ENCODE results near the gene SRD5A1. TPM values are rescaled to one million over a fixed set of nuclear protein-coding genes. Genes with fewer than 3 reads are reported as not detected.
A peak's percentile ranks its signal among the peaks of the same experiment; 100 is the strongest.

Gene SRD5A1
- total and polyA plus RNA-seq, 2 of the 8 experiments (the other 6 are each of a cell fraction or from before 2014, with no cell fraction given) = 34.7 to 42.4 TPM

- DNase-seq (ENCODE audit: low read depth in 1 of 2, low spot score in 2 of 2) (no peak), FAIRE-seq (no peak)
- Histone ChIP-seq H3K23ac (ENCODE audit: insufficient read length) (no peak overlapping the region), H3K27me3 (replicated peaks in 1 of 4; ENCODE audit: control insufficient read depth in 3 of 4, extremely low read depth in 1 of 4, insufficient read depth in 3 of 4, low read length in 3 of 4) (peaks cover 0 to 4% (median 2%) of the 10 kb centered on the region in 4 experiments; a peak in 4 of 7 replicates), H2BK15ac (ENCODE audit: low read length) (no peak overlapping the region), H2AFZ (ENCODE audit: low read length) (no peak overlapping the region), H3K4me3 (ENCODE audit: extremely low read depth in 1 of 4, insufficient read depth in 2 of 4, low read depth in 3 of 4, low read length in 4 of 4) (peak overlapping the region in 3 of 4 experiments; percentile 48 to 63 (median 60); a peak in 4 of 8 replicates), H3K79me1 (ENCODE audit: low read depth, low read length) (no peaks in the 10 kb centered on the region; the same call in 1 of the 2 replicates), H3K56ac (replicated peaks; ENCODE audit: insufficient read length, low read depth, low read length) (no peak overlapping the region), H4K91ac (replicated peaks; ENCODE audit: insufficient read length, low read length) (no peak overlapping the region), H3K27ac (ENCODE audit: low read depth, low read length) (no peak overlapping the region), H3K9ac (replicated peaks in 1 of 4; ENCODE audit: extremely low read depth in 1 of 4, low read depth in 3 of 4, low read length in 3 of 4) (no peak overlapping the region), H3K36me3 (ENCODE audit: control insufficient read depth in 2 of 4, insufficient read depth in 4 of 4, low read length in 3 of 4) (no peaks in the 10 kb centered on the region), H2BK20ac (ENCODE audit: low read length) (no peak overlapping the region), H3K4me2 (ENCODE audit: insufficient read depth in 1 of 2, low read depth in 2 of 2, low read length in 2 of 2) (peak overlapping the region; percentile 63 to 71; a peak in 2 of 4 replicates), H2BK5ac (ENCODE audit: low read depth, low read length) (no peak overlapping the region), H3K79me2 (ENCODE audit: control insufficient read depth in 1 of 2, insufficient read depth in 2 of 2, low read length in 2 of 2) (no peaks in the 10 kb centered on the region), H4K20me1 (replicated peaks in 1 of 2; ENCODE audit: control insufficient read depth in 1 of 2, insufficient read depth in 2 of 2, low read length in 2 of 2) (peaks cover 0 to 4% of the 10 kb centered on the region in 2 experiments), H2AK5ac (ENCODE audit: low read depth, low read length) (no peak overlapping the region), H4K8ac (ENCODE audit: extremely low read depth, insufficient read depth, low read length) (no peak overlapping the region), H3K4me1 (replicated peaks in 1 of 4; ENCODE audit: control insufficient read depth in 3 of 4, insufficient read depth in 4 of 4, low read length in 3 of 4) (no peaks in the 10 kb centered on the region), H3K9me3 (ENCODE audit: insufficient read depth in 2 of 2, low read depth in 1 of 2, low read length in 1 of 2) (no peaks in the 10 kb centered on the region), H3K23me2 (ENCODE audit: low read depth, low read length) (peaks cover 7% of the 10 kb centered on the region), H3K18ac (ENCODE audit: extremely low read depth, low read length) (no peak overlapping the region), H3K14ac (ENCODE audit: insufficient read length) (no peak overlapping the region), H4K5ac (ENCODE audit: insufficient read length, low read depth, low read length) (no peak overlapping the region), H2BK120ac (replicated peaks; ENCODE audit: low read depth, low read length) (no peak overlapping the region), H3K4ac (replicated peaks; ENCODE audit: insufficient read length, low read depth, low read length) (no peak overlapping the region), H2BK12ac (ENCODE audit: low read depth, low read length) (no peak overlapping the region)
- no peak for TF ChIP-seq CREB1 (IDR thresholded peaks at IDR 0.05)
- TF ChIP-seq CTBP2 (IDR thresholded peaks at IDR 0.05; ENCODE audit: borderline replicate concordance, insufficient read depth, insufficient read length, low read length) = no peak
- TF ChIP-seq BRCA1 (IDR thresholded peaks at IDR 0.05; ENCODE audit: low read depth, low read length) = no peak
- TF ChIP-seq NANOG (IDR thresholded peaks at IDR 0.05; ENCODE audit: insufficient read depth, low read depth, low read length, poor library complexity, severe bottlenecking) = no peak
- no peak for TF ChIP-seq GABPA (IDR thresholded peaks at IDR 0.05; ENCODE audit: borderline replicate concordance, insufficient read depth, low read length)
- 70% methylated on average over 6 of the region's 6 CpGs; no CpG with 5 or more reads in 1 of the 2 experiments for WGBS, 2 experiments (ENCODE audit: extremely low coverage in 1 of 2, insufficient coverage in 1 of 2, insufficient read length in 1 of 2, insufficient replicate concordance in 2 of 2, low coverage in 1 of 2, low lambda C conversion rate in 2 of 2, missing lambda C conversion rate in 1 of 2)
- ChIA-PET CTCF (ENCODE audit: partially characterized antibody) (interaction anchor here (1.3 to 1.4 kb wide), 2 partner anchors 54 to 100 kb away, joined by 3 read pairs; partner anchors contain the start of gene NSUN2), POLR2A (ENCODE audit: partially characterized antibody) (interaction anchor here (0.7 to 2.4 kb wide), 4 partner anchors 14 to 53 kb away, joined by 3 to 10 read pairs (median 6); partner anchors contain the start of genes NSUN2, SRD5A1 and TENT4A)
Measured at GRCh38 chr5:6686501-6686900, 53.3 kb downstream of the SRD5A1 start.

Measured in H1 (cell line).